Measurements from ENCODE around the gene FCRL5. TPM values are rescaled to one million over a fixed set of nuclear protein-coding genes. Genes with fewer than 3 reads are reported as not detected.
A peak's percentile ranks its signal among the peaks of the same experiment; 100 is the strongest.

FCRL5 gene
- total and polyA plus RNA-seq, 2 donors (not counting 3 experiments of a cell fraction or from before 2014, with no cell fraction given) = not detected

GRCh38 chr1:157580179-157580827, 28.0 kb upstream of the FCRL5 start:
- POLR2A ChIA-PET = no interaction called here
- Histone ChIP-seq H2AFZ (ENCODE audit: low read depth, low read length) (no peak overlapping the region), H4K20me1 (replicated peaks; ENCODE audit: control insufficient read depth, extremely low read depth, insufficient read depth, low read length) (no peaks in the 10 kb centered on the region), H3K9me3 (replicated peaks; ENCODE audit: control insufficient read depth, insufficient read depth, low read length) (no peaks in the 10 kb centered on the region), H3K79me2 (ENCODE audit: control insufficient read depth, insufficient read depth, low read length) (no peaks in the 10 kb centered on the region), H3K9me1 (replicated peaks; ENCODE audit: control insufficient read depth, extremely low read depth, insufficient read depth, low read length) (no peaks in the 10 kb centered on the region), H3K9ac (replicated peaks; ENCODE audit: extremely low read depth, insufficient read depth, low read length) (no peak overlapping the region), H3K4me2 (ENCODE audit: insufficient read depth, low read length) (no peak overlapping the region), H3K27me3 (ENCODE audit: control insufficient read depth in 2 of 2, insufficient read depth in 2 of 2, low read length in 2 of 2) (peaks cover 0 to 2% of the 10 kb centered on the region in 2 experiments), H3K36me3 (ENCODE audit: control insufficient read depth in 2 of 2, extremely low read depth in 1 of 2, insufficient read depth in 2 of 2, low read length in 2 of 2) (no peaks in the 10 kb centered on the region), H3K27ac (ENCODE audit: insufficient read depth, low read depth, low read length) (no peak overlapping the region), H3K4me3 (replicated peaks in 1 of 3; ENCODE audit: insufficient read depth in 1 of 3, low read depth in 1 of 3, low read length in 3 of 3) (no peak overlapping the region), H3K4me1 (ENCODE audit: control insufficient read depth, extremely low read depth, insufficient read depth, low read length) (no peaks in the 10 kb centered on the region)
- CTCF ChIA-PET = interaction anchor here (0.5 to 6.9 kb wide), 56 partner anchors 8 to 1419 kb away, joined by 3 to 311 read pairs (median 4); partner anchors contain the start of gene FCRL4
- dilution Hi-C loops (cut with MboI; ENCODE audit: extremely low pct_ligation_motif_present, low sequenced_read_pairs) = no loop called here
- intact Hi-C loops (cut with micrococcal nuclease) = loop anchor here (1.0 to 5.0 kb wide), 4 partner anchors 111 to 1492 kb away; no protein-coding TSS in a partner anchor
- DNase-seq (ENCODE audit: low read depth, low spot score) = peak; percentile 70
- no TSS peak for BruUV-seq (replicated peaks)
- TF ChIP-seq JUN (IDR thresholded peaks at IDR 0.05; ENCODE audit: borderline replicate concordance, insufficient read depth, insufficient read length, low read depth) = no peak
- no peak for TF ChIP-seq MYC (IDR thresholded peaks at IDR 0.05; ENCODE audit: low read depth, low read length)
- TF ChIP-seq POLR2A (IDR thresholded peaks at IDR 0.05; ENCODE audit: low read depth, low read length) = no peak
- peak; percentile 59 to 63 for TF ChIP-seq CTCF (IDR thresholded peaks at IDR 0.05; ENCODE audit: extremely low read depth in 1 of 2, insufficient read depth in 1 of 2, low read depth in 1 of 2, low read length in 2 of 2)
- no peak for TF ChIP-seq EZH2 (IDR thresholded peaks at IDR 0.05; ENCODE audit: borderline replicate concordance, low read depth, low read length, severe bottlenecking)
- TF ChIP-seq FOS (IDR thresholded peaks at IDR 0.05; ENCODE audit: borderline replicate concordance, insufficient read depth, low read length) = no peak
- TF ChIP-seq MAX (IDR thresholded peaks at IDR 0.05; ENCODE audit: insufficient read depth, insufficient read length) = no peak
- peak; percentile 70 for FAIRE-seq
